HFFc6 (cell line): Measurements from ENCODE around the gene RAB20. TPM values are rescaled to one million over a fixed set of nuclear protein-coding genes. Genes with fewer than 3 reads are reported as not detected.

Experiments
- DNase-seq: peaks from one replicate; pipeline ENCODE4 v3.0.0-alpha.2; 2018
- H3K27ac Mint-ChIP-seq: 2 replicates; pipeline ENCODE4 v1.8.0; 2020; ENCODE audit warnings: mild to moderate bottlenecking, mixed read lengths
- H3K27me3 Mint-ChIP-seq: 2 replicates; pipeline ENCODE4 v1.8.0; 2021; ENCODE audit warnings: mild to moderate bottlenecking, moderate library complexity, mixed read lengths; ENCODE audit not compliant: insufficient read depth
- H3K36me3 Mint-ChIP-seq: 2 replicates; pipeline ENCODE4 v1.8.0; 2021; ENCODE audit warnings: low read depth, mixed read lengths
- H3K4me1 Mint-ChIP-seq: 2 replicates; pipeline ENCODE4 v1.8.0; 2020; ENCODE audit warnings: low read depth, mixed read lengths
- H3K4me3 Mint-ChIP-seq: 2 replicates; pipeline ENCODE4 v1.8.0; 2020; ENCODE audit warnings: mild to moderate bottlenecking, moderate library complexity, mixed read lengths
- H3K9me3 Mint-ChIP-seq: 2 replicates; pipeline ENCODE4 v1.8.0; 2020; ENCODE audit warnings: mild to moderate bottlenecking, mixed read lengths
- CTCF ChIP-seq: fragments of 200-600 bp; sonication (generic); IDR thresholded peaks from 2 replicates; pipeline ENCODE4 v1.5.0; 2021; ENCODE audit warnings: antibody characterized with exemption, mild to moderate bottlenecking
- total RNA-seq, 6 experiments: library from RNA; stranded (reverse); fragmentation: NEBNext Ultra II Directional; extraction: Animal tissue kit (Norgen Biotek cat#: 25700); gene quantifications; 2 replicates in 1 of 6; 3 replicates in 5 of 6; pipeline ENCODE4 v1.2.3, GENCODE V29; 2021

The RAB20 gene
- total RNA-seq, 6 experiments from 2014 or later: 0.40 to 1.0 (median 0.74) TPM

GRCh38 chr13:110557082-110557481, 4.4 kb downstream of the RAB20 start:
- H3K36me3 Mint-ChIP-seq: no peaks in the 10 kb centered on the region
- no peak overlapping the region for H3K27ac Mint-ChIP-seq
- H3K4me3 Mint-ChIP-seq: no peak overlapping the region
- H3K4me1 Mint-ChIP-seq: peaks cover 23% of the 10 kb centered on the region
- no peak for TF ChIP-seq CTCF
- peaks cover 5% of the 10 kb centered on the region for H3K9me3 Mint-ChIP-seq
- H3K27me3 Mint-ChIP-seq: peaks cover 6% of the 10 kb centered on the region
- no peak for DNase-seq

GRCh38 chr13:110556224-110556606, 5.3 kb downstream of the RAB20 start:
- Mint-ChIP-seq H3K4me3 (no peak overlapping the region), H3K4me1 (peaks cover 20% of the 10 kb centered on the region)

GRCh38 chr13:110555601-110556223, 5.8 kb downstream of the RAB20 start:
- Mint-ChIP-seq H3K27ac (no peak overlapping the region), H3K36me3 (no peaks in the 10 kb centered on the region), H3K4me3 (no peak overlapping the region), H3K27me3 (peaks cover 11% of the 10 kb centered on the region), H3K9me3 (peaks cover 5% of the 10 kb centered on the region), H3K4me1 (peaks cover 16% of the 10 kb centered on the region)
- no peak for DNase-seq
- no peak for TF ChIP-seq CTCF

More at GRCh38 chr13:110556224-110556606, 5.3 kb downstream of the RAB20 start:
- DNase-seq: no peak
- Mint-ChIP-seq H3K27me3 (peaks cover 9% of the 10 kb centered on the region), H3K36me3 (no peaks in the 10 kb centered on the region), H3K27ac (no peak overlapping the region), H3K9me3 (peaks cover 5% of the 10 kb centered on the region)
- no peak for TF ChIP-seq CTCF

GRCh38 chr13:110554946-110555345, 6.6 kb downstream of the RAB20 start:
- no peak overlapping the region for H3K4me3 Mint-ChIP-seq
- peaks cover 8% of the 10 kb centered on the region; the same call in 1 of the 2 replicates for H3K4me1 Mint-ChIP-seq
- peaks cover 5% of the 10 kb centered on the region for H3K9me3 Mint-ChIP-seq
- no peak for TF ChIP-seq CTCF
- DNase-seq: no peak
- H3K27ac Mint-ChIP-seq: no peak overlapping the region
- H3K27me3 Mint-ChIP-seq: peaks cover 8% of the 10 kb centered on the region
- H3K36me3 Mint-ChIP-seq: no peaks in the 10 kb centered on the region

GRCh38 chr13:110554227-110554836, 7.2 kb downstream of the RAB20 start:
- H3K27me3 Mint-ChIP-seq: peaks cover 10% of the 10 kb centered on the region
- no peak for TF ChIP-seq CTCF
- no peaks in the 10 kb centered on the region for H3K36me3 Mint-ChIP-seq
- H3K4me3 Mint-ChIP-seq: no peak overlapping the region
- H3K4me1 Mint-ChIP-seq: 0 out of 2 replicates have a peak, but pooled peaks cover 2% of the 10 kb centered on the region
- no peak for DNase-seq
- peaks cover 5% of the 10 kb centered on the region for H3K9me3 Mint-ChIP-seq
- no peak overlapping the region for H3K27ac Mint-ChIP-seq
